T-cell (primary cell): ENCODE results near the gene SPRYD7. TPM values are rescaled to one million over a fixed set of nuclear protein-coding genes. Genes with fewer than 3 reads are reported as not detected.
"Not testable (repeated sequence)": the region's sequence is repeated elsewhere in the genome, so short reads cannot be mapped to it uniquely, and the experiment has no call there.

Experiments used
- ATAC-seq, 4 experiments: fragments of 200-7000 bp in 3 of 4; fragments of 150-1000 bp in 1 of 4; cut with Tn5 transposase; replicated peaks in 1 of 4; 1 replicate in 3 of 4; 2 replicates in 1 of 4; pipeline ENCODE4 v1.10.0; 2021; ENCODE audit warnings: moderate library complexity in 3 of 4, mild to moderate bottlenecking in 2 of 4, moderate number of reproducible peaks in 1 of 4
- CTCF ChIA-PET, 2 donors: fragments of 300-600 bp; sonication (Branson Sonifier 250); formaldehyde crosslinking; loops; one replicate each; lab custom pipeline; 2022; ENCODE audit warnings: antibody characterized with exemption in 2 of 2; lab: Charles Lee
- POLR2A ChIA-PET, 2 donors: fragments of 300-600 bp; sonication (Branson Sonifier 250); formaldehyde crosslinking; loops; one replicate each; lab custom pipeline; 2022; ENCODE audit warnings: antibody characterized with exemption in 2 of 2; lab: Charles Lee
- DNase-seq, 35 experiments: peaks; one replicate each; pipeline versions ENCODE4 v3.0.0 to v3.0.0-alpha.2; 2013 to 2023
- H3K27ac ChIP-seq: one replicate; pipeline ENCODE4 v1.5.1; 2013; ENCODE audit warnings: low read length
- H3K27me3 ChIP-seq, 2 experiments: replicated peaks in 1 of 2; 1 replicate in 1 of 2; 2 replicates in 1 of 2; pipeline versions ENCODE4 v1.6.1 to v1.7.0; 2013; ENCODE audit warnings: low read length in 1 of 2, mixed read lengths in 1 of 2; ENCODE audit not compliant: control insufficient read depth in 2 of 2, insufficient read depth in 2 of 2; ENCODE audit errors: extremely low read depth in 1 of 2
- H3K36me3 ChIP-seq, 2 donors: 1 replicate in 1 of 2; 2 replicates in 1 of 2; pipeline versions ENCODE4 v1.6.1 to v1.7.0; 2013; ENCODE audit warnings: low read length in 1 of 2; ENCODE audit not compliant: control insufficient read depth in 2 of 2, insufficient read depth in 1 of 2; ENCODE audit errors: extremely low read depth in 1 of 2
- H3K4me1 ChIP-seq, 2 experiments: 1 replicate in 1 of 2; 2 replicates in 1 of 2; pipeline versions ENCODE4 v1.6.1 to v1.7.0; 2013; ENCODE audit warnings: low read length in 2 of 2, mixed read lengths in 1 of 2; ENCODE audit not compliant: insufficient read depth in 2 of 2, control insufficient read depth in 1 of 2; ENCODE audit errors: extremely low read depth in 1 of 2
- H3K4me3 ChIP-seq, 2 donors: 1 replicate in 1 of 2; 2 replicates in 1 of 2; pipeline versions ENCODE4 v1.5.1 to v1.7.0; 2013; ENCODE audit warnings: mild to moderate bottlenecking in 2 of 2, low read length in 1 of 2, moderate library complexity in 1 of 2; ENCODE audit not compliant: control insufficient read depth in 1 of 2; ENCODE audit errors: extremely low read depth in 1 of 2
- H3K9me3 ChIP-seq: 2 replicates; pipeline ENCODE4 v1.7.0; 2013
- H3K27ac Mint-ChIP-seq, 2 donors: one replicate each; pipeline ENCODE4 v1.8.0; 2020 to 2021; ENCODE audit warnings: mild to moderate bottlenecking in 2 of 2, mixed read lengths in 2 of 2
- H3K27me3 Mint-ChIP-seq, 2 donors: one replicate each; pipeline ENCODE4 v1.8.0; 2021 to 2022; ENCODE audit warnings: mixed read lengths in 2 of 2
- H3K36me3 Mint-ChIP-seq: one replicate; pipeline ENCODE4 v1.8.0; 2021; ENCODE audit warnings: mixed read lengths
- H3K4me1 Mint-ChIP-seq, 3 donors: one replicate each; pipeline ENCODE4 v1.8.0; 2020 to 2022; ENCODE audit warnings: mixed read lengths in 3 of 3, mild to moderate bottlenecking in 1 of 3
- H3K4me3 Mint-ChIP-seq, 3 donors: one replicate each; pipeline ENCODE4 v1.8.0; 2020 to 2022; ENCODE audit warnings: mild to moderate bottlenecking in 3 of 3, mixed read lengths in 3 of 3, moderate library complexity in 3 of 3
- H3K9me3 Mint-ChIP-seq, 3 donors: one replicate each; pipeline ENCODE4 v1.8.0; 2020 to 2022; ENCODE audit warnings: mixed read lengths in 3 of 3
- WGBS: methylation state at CpG from one replicate; pipeline ENCODE4 v1.1.5; 2013; ENCODE audit warnings: missing lambda C conversion rate; ENCODE audit not compliant: insufficient coverage; 5-methylcytosine and 5-hydroxymethylcytosine counted together
- total RNA-seq, 35 experiments: library from RNA in 6 of 35; stranded (reverse) in 6 of 35; fragments of 120-200 nt in 1 of 35; gene quantifications; one replicate each; pipeline versions ENCODE4 v1.2.1 to v1.2.4 and lab custom pipeline; 2013 to 2026

The SPRYD7 gene
- total RNA-seq, 5 donors from 2014 or later (not counting 1 experiment from before 2014, with no cell fraction given) = 1.6 to 4.7 (median 3.2) TPM

DNA sequence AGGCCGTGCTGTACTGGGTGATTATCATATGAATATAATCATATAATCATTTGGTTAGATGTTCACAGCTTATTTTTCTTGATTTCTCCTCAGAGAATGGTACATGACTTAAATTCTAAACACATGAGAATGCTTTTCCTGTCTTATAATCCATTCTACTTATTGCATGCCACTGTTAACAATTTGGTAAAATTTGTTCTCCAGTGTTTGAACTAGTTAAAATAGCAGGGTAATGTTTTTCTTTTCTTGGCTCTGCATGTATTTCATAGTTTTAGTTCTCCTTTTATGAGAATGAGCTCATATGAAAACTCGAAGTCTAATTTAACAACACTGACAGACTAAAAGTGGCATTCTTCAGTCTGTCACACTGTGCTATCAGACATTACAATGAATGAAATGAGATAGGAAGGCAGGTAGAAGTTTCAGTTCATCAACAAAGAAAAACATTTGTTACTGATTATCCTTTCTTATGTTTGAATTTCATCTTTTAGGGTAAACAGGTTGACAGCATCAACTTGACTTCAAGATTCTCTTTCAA is 10.2 kb downstream of the SPRYD7 start:
- H3K36me3 Mint-ChIP-seq = peaks cover 32% of the 10 kb centered on the region
- H3K4me3 ChIP-seq = no peak overlapping the region
- peaks cover 4 to 6% (median 4%) of the 10 kb centered on the region in 3 donors for H3K4me1 Mint-ChIP-seq
- no peaks in the 10 kb centered on the region for H3K27me3 Mint-ChIP-seq
- no peaks in the 10 kb centered on the region for H3K9me3 Mint-ChIP-seq
- no peak for DNase-seq
- POLR2A ChIA-PET = interaction anchor here (0.6 to 0.7 kb wide), 2 partner anchors 9 to 439 kb away, joined by 3 to 5 read pairs; no protein-coding TSS in a partner anchor
- H3K4me3 Mint-ChIP-seq = no peak overlapping the region
- no peak for ATAC-seq
- no peaks in the 10 kb centered on the region for H3K9me3 ChIP-seq
- peaks cover 0 to 9% of the 10 kb centered on the region in 2 donors for H3K36me3 ChIP-seq
- H3K4me1 ChIP-seq = no peaks in the 10 kb centered on the region
- H3K27me3 ChIP-seq = no peaks in the 10 kb centered on the region
- H3K27ac ChIP-seq = no peak overlapping the region
- no CpG with 5 or more reads among the region's 2 CpGs for WGBS
- CTCF ChIA-PET = interaction anchor here in 1 of 2 donors (0.6 kb wide), 1 partner anchor 1083 kb away, joined by 3 read pairs; no protein-coding TSS in a partner anchor
- no peak overlapping the region for H3K27ac Mint-ChIP-seq

DNA sequence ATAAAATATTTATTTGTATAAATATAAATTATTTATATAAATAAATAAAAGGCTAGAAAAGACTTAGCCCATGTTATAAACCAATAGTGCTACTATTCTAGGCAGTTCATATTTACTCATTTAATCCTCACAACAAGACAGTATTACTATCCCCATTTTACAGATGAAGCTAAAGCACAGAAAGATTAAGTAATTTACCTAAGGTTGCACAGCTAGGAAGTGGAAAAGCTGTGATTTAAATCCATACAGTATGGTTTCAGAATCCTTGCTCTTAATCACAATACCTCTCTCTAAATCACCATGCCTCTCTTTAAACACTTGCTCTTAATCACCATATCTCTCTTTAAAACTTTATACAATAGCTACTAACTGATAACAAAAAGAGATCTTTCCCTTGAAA is 13.8 kb downstream of the SPRYD7 start:
- Histone ChIP-seq H3K36me3 (peaks cover 0 to 7% of the 10 kb centered on the region in 2 donors), H3K4me3 (no peak overlapping the region), H3K27ac (no peak overlapping the region), H3K27me3 (no peaks in the 10 kb centered on the region), H3K9me3 (no peaks in the 10 kb centered on the region), H3K4me1 (no peaks in the 10 kb centered on the region)
- Mint-ChIP-seq H3K27me3 (no peaks in the 10 kb centered on the region), H3K4me1 (no peaks in the 10 kb centered on the region), H3K4me3 (no peak overlapping the region), H3K27ac (no peak overlapping the region), H3K9me3 (no peaks in the 10 kb centered on the region), H3K36me3 (peaks cover 36% of the 10 kb centered on the region)
- DNase-seq = no peak
- CTCF ChIA-PET = interaction anchor here in 1 of 2 donors (0.7 to 1.3 kb wide), 2 partner anchors 14 to 763 kb away, joined by 3 to 4 read pairs; partner anchors contain the start of gene SPRYD7
- ATAC-seq = no peak
- POLR2A ChIA-PET = interaction anchor here (0.7 kb wide), 2 partner anchors 1485 to 1924 kb away, joined by 4 read pairs; no protein-coding TSS in a partner anchor

DNA sequence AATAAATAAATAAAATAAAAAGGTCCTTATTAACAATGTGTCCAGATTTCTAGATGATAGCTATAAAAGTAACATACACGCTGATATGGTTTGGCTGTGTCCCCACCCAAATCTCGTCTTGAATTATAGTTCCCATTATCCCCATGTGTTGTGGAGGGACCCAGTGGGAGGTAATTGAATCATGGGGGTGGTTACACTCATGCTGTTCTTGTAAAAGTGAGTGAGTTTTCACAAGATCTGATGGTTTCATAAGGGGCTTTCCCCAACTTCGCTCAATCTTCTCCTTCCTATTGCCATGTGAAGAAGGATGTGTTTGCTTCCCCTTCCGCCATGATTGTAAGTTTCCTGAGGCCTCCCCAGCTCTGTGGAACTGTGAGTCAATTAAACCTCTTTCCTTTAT is 15.2 kb downstream of the SPRYD7 start:
- H3K27ac Mint-ChIP-seq = not testable (repeated sequence)
- WGBS = no CpG with 5 or more reads among the region's 4 CpGs

DNA sequence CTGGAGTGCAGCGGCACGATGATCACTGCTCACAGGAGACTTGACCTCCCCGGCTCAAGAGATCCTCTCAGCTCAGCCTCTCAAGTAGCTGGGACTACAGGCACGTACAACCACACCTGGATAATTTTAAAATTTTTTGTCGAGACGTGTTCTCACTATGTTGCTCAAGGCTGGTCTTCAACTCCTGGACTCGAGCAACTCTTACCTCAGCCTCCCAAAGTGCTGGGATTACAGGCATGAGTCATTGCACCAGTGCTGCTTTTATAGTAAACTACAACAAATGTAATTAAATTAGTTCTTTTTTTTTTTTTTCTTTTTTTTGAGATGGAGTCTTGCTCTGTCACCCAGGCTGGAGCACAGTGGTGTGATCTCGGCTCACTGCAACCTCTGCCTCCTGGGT is 18.0 kb downstream of the SPRYD7 start:
- ATAC-seq, H3K27me3 Mint-ChIP-seq, H3K4me1 Mint-ChIP-seq, H3K4me1 ChIP-seq, H3K27ac Mint-ChIP-seq, H3K27me3 ChIP-seq, DNase-seq, H3K27ac ChIP-seq, H3K9me3 Mint-ChIP-seq, H3K4me3 ChIP-seq, H3K9me3 ChIP-seq, POLR2A ChIA-PET, H3K36me3 ChIP-seq, H3K4me3 Mint-ChIP-seq: not testable (repeated sequence)
- WGBS = 100% methylated on average over 5 of the region's 8 CpGs
- peaks cover 38% of the 10 kb centered on the region for H3K36me3 Mint-ChIP-seq
- CTCF ChIA-PET = interaction anchor here in 1 of 2 donors (0.6 to 0.7 kb wide), 3 partner anchors 9 to 1929 kb away, joined by 3 to 8 read pairs (median 4); no protein-coding TSS in a partner anchor

More for the DNA sequence above, 15.2 kb downstream of the SPRYD7 start:
- H3K9me3 ChIP-seq, DNase-seq, H3K36me3 ChIP-seq, H3K4me3 Mint-ChIP-seq, H3K27me3 Mint-ChIP-seq, POLR2A ChIA-PET, H3K9me3 Mint-ChIP-seq, H3K4me1 ChIP-seq, H3K4me1 Mint-ChIP-seq, H3K27me3 ChIP-seq, ATAC-seq, H3K4me3 ChIP-seq, H3K27ac ChIP-seq: not testable (repeated sequence)
- CTCF ChIA-PET = interaction anchor here in 1 of 2 donors (1.0 kb wide), 1 partner anchor 16 kb away, joined by 3 read pairs; no protein-coding TSS in a partner anchor
- peaks cover 38% of the 10 kb centered on the region for H3K36me3 Mint-ChIP-seq

DNA sequence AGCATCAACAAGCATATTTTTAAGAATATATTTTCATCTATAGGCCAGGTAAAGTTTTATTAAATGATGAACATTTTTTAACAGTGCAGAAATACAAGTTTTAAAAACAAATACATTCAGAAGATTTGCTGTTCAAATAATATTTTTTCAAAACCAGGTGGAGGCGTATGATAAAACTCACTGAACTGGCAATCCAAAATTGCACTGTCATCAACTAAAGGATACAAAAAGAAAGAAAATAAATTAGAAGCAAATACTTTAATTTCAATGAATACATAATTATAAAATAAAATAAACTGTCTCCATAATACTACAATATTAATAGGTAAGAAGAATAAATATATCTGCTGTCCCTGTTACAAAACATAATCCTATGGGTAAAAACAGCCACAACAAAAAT is 21.2 kb downstream of the SPRYD7 start:
- no peak overlapping the region for H3K4me3 Mint-ChIP-seq
- no CpG with 5 or more reads among the region's 1 CpG for WGBS
- no peak overlapping the region for H3K27ac Mint-ChIP-seq
- H3K4me3 ChIP-seq = no peak overlapping the region
- H3K27me3 ChIP-seq = no peaks in the 10 kb centered on the region
- no peaks in the 10 kb centered on the region for H3K27me3 Mint-ChIP-seq
- peaks cover 0 to 5% of the 10 kb centered on the region in 2 donors for H3K36me3 ChIP-seq
- no peaks in the 10 kb centered on the region for H3K9me3 ChIP-seq
- no peak overlapping the region for H3K27ac ChIP-seq
- POLR2A ChIA-PET = no interaction called here
- peaks cover 27% of the 10 kb centered on the region for H3K36me3 Mint-ChIP-seq
- ATAC-seq (no peak), DNase-seq (no peak)
- H3K4me1 Mint-ChIP-seq = no peaks in the 10 kb centered on the region
- no peaks in the 10 kb centered on the region for H3K4me1 ChIP-seq
- CTCF ChIA-PET = no interaction called here
- H3K9me3 Mint-ChIP-seq = no peaks in the 10 kb centered on the region

DNA sequence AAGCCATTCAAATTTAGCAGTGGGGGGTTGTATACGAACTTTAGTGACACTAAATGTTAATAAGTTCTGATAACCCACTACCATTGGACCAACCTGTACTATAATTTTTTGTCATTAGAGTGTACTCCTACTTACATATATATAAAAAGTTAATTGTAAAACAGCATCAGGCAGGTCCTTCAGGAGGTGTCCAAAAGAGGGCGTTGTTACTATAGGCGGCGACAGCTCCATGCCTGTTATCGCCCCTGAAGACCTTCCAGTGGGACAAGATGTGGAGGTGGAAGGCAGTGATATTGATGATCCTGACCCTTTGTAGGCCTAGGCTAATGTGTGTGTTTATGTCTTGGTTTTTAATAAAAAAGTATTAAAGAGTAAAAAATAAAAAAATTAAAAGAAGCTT is 27.5 kb downstream of the SPRYD7 start:
- Histone ChIP-seq H3K36me3 (no peaks in the 10 kb centered on the region), H3K4me3 (no peak overlapping the region), H3K4me1 (no peaks in the 10 kb centered on the region), H3K27me3 (peaks cover 0 to 2% of the 10 kb centered on the region in 2 experiments), H3K27ac (no peak overlapping the region), H3K9me3 (no peaks in the 10 kb centered on the region)
- Mint-ChIP-seq H3K9me3 (no peaks in the 10 kb centered on the region), H3K4me3 (no peak overlapping the region), H3K27ac (no peak overlapping the region), H3K36me3 (peaks cover 5% of the 10 kb centered on the region), H3K27me3 (no peaks in the 10 kb centered on the region), H3K4me1 (no peaks in the 10 kb centered on the region)
- ChIA-PET POLR2A (interaction anchor here in 1 of 2 donors (0.6 kb wide), 1 partner anchor 731 kb away, joined by 14 read pairs; no protein-coding TSS in a partner anchor), CTCF (interaction anchor here (0.6 to 1.0 kb wide), 4 partner anchors 9 to 28 kb away, joined by 3 to 6 read pairs (median 4); partner anchors contain the start of gene SPRYD7 (in 2 of the 2))
- WGBS = no CpG with 5 or more reads among the region's 5 CpGs
- ATAC-seq = no peak
- DNase-seq = no peak
